WERI-Rb-1 (cell line): ENCODE measurements around the gene FANCB.

ENCODE experiments used
- DNase-seq: peaks from one replicate; pipeline ENCODE4 v3.0.0-alpha.2; 2020
- H3K27ac ChIP-seq: fragments of 250-450 bp; sonication (Bioruptor Pico); 2 replicates; pipeline ENCODE4 v1.5.1; 2020; ENCODE audit warnings: mild to moderate bottlenecking, moderate library complexity
- H3K27me3 ChIP-seq: fragments of 250-450 bp; sonication (Bioruptor Pico); 2 replicates; pipeline ENCODE4 v1.5.1; 2021; ENCODE audit warnings: mild to moderate bottlenecking, low read depth, moderate library complexity; ENCODE audit not compliant: insufficient read depth, severe bottlenecking
- H3K36me3 ChIP-seq: fragments of 250-450 bp; sonication (Bioruptor Pico); 2 replicates; pipeline ENCODE4 v1.5.1; 2020; ENCODE audit warnings: mild to moderate bottlenecking, moderate library complexity
- H3K4me3 ChIP-seq: 2 replicates; pipeline ENCODE4 v1.5.1; 2011; ENCODE audit warnings: low read depth, mild to moderate bottlenecking, control low read depth, low read length
- H3K9me3 ChIP-seq: fragments of 250-450 bp; sonication (Bioruptor Pico); 2 replicates; pipeline ENCODE4 v1.5.1; 2021; ENCODE audit warnings: mild to moderate bottlenecking, moderate library complexity; ENCODE audit not compliant: severe bottlenecking
- TF ChIP-seq, protein P1 (sequence below): IDR thresholded peaks from 2 replicates; pipeline ENCODE4 v1.5.1; 2011; ENCODE audit warnings: low read depth, mild to moderate bottlenecking, control low read depth, inconsistent platforms, low read length

The FANCB gene

GRCh38 chrX:14915596-14915995 is 42.7 kb upstream of the FANCB start:
- DNase-seq: no peak
- no peak overlapping the region for H3K4me3 ChIP-seq
- no peak overlapping the region for H3K27ac ChIP-seq
- no peaks in the 10 kb centered on the region; the same call in 1 of the 2 replicates for H3K36me3 ChIP-seq
- H3K27me3 ChIP-seq: peaks cover 3% of the 10 kb centered on the region
- TF ChIP-seq, protein P1, sequence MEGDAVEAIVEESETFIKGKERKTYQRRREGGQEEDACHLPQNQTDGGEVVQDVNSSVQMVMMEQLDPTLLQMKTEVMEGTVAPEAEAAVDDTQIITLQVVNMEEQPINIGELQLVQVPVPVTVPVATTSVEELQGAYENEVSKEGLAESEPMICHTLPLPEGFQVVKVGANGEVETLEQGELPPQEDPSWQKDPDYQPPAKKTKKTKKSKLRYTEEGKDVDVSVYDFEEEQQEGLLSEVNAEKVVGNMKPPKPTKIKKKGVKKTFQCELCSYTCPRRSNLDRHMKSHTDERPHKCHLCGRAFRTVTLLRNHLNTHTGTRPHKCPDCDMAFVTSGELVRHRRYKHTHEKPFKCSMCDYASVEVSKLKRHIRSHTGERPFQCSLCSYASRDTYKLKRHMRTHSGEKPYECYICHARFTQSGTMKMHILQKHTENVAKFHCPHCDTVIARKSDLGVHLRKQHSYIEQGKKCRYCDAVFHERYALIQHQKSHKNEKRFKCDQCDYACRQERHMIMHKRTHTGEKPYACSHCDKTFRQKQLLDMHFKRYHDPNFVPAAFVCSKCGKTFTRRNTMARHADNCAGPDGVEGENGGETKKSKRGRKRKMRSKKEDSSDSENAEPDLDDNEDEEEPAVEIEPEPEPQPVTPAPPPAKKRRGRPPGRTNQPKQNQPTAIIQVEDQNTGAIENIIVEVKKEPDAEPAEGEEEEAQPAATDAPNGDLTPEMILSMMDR: no peak
- no peaks in the 10 kb centered on the region for H3K9me3 ChIP-seq

GRCh38 chrX:14913241-14913640 is 40.4 kb upstream of the FANCB start:
- Histone ChIP-seq H3K27ac (no peak overlapping the region), H3K9me3 (no peaks in the 10 kb centered on the region), H3K27me3 (peaks cover under 1% of the 10 kb centered on the region), H3K36me3 (no peaks in the 10 kb centered on the region; the same call in 1 of the 2 replicates), H3K4me3 (no peak overlapping the region)
- no peak for DNase-seq
- TF ChIP-seq, protein P1: no peak

GRCh38 chrX:14903891-14904290 is 31.0 kb upstream of the FANCB start:
- DNase-seq: no peak
- Histone ChIP-seq H3K27me3 (no peaks in the 10 kb centered on the region), H3K36me3 (no peaks in the 10 kb centered on the region), H3K4me3 (no peak overlapping the region), H3K9me3 (no peaks in the 10 kb centered on the region), H3K27ac (no peak overlapping the region)
- TF ChIP-seq, protein P1: no peak

DNA sequence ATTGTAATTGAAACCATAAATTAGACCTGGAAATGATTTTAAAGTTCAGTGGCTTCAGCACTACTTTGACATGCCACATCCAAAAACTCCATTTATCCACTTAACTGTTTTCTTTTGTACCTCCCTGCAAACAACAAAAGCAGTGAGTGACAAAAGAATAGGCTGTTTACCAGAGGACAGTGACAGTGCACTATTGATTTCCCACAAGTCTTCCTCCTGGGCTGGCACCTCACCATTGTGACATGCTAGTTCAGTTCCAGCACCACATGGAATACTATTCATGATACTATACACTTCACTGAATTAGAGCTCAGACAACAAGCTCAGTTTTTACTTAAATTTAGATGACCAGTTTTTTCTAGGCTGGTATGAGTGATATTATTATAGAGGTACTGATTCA is 29.7 kb upstream of the FANCB start:
- Histone ChIP-seq H3K4me3 (no peak overlapping the region), H3K27ac (no peak overlapping the region), H3K36me3 (no peaks in the 10 kb centered on the region), H3K9me3 (no peaks in the 10 kb centered on the region), H3K27me3 (no peaks in the 10 kb centered on the region)
- TF ChIP-seq, protein P1: no peak
- no peak for DNase-seq

DNA sequence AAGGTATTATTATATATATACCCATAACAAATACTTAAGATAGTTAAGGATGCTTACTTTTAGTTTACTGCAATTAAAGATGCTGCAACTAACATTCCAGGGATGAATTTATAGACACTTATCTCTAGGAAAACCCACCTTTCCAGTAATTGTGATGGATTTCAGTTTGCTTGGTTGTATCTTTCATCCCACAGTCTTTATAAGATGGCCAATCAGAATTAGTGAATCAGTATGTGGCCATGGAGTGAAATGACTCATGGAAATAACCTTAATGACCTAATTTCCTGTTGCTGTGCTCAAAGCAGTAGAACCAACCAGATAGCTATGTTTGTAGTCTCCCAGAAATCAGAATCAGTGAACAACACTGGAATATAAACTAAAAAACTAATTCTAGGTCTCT is 26.7 kb upstream of the FANCB start:
- Histone ChIP-seq H3K27me3 (no peaks in the 10 kb centered on the region), H3K27ac (no peak overlapping the region), H3K9me3 (no peaks in the 10 kb centered on the region), H3K4me3 (no peak overlapping the region), H3K36me3 (no peaks in the 10 kb centered on the region)
- no peak for DNase-seq
- TF ChIP-seq, protein P1: no peak

DNA sequence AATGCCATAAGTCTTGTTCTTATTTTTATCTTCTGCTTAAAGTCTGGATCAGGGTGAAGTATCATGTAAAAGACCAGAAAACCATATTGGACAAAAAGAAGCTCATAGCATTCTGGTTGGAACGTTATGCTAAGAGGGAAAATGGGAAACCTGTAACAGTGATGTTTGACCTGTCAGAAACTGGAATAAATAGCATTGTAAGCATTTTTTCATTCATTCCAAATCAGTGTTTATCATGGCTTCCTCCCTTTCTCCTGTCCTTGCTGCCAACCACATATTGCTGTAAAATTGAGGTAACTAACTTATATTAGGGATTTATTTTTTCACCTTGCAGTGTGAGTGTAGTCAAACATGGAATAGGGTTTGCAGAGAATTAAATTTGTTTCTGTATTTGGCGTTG is 24.2 kb upstream of the FANCB start:
- Histone ChIP-seq H3K27me3 (no peaks in the 10 kb centered on the region), H3K36me3 (no peaks in the 10 kb centered on the region), H3K27ac (no peak overlapping the region), H3K9me3 (no peaks in the 10 kb centered on the region), H3K4me3 (no peak overlapping the region)
- TF ChIP-seq, protein P1: no peak
- DNase-seq: no peak
